WI38 (cell line): Measurements from ENCODE around the gene ZYG11B.
A peak's percentile ranks its signal among the peaks of the same experiment; 100 is the strongest.
"Not testable (repeated sequence)": the region's sequence is repeated elsewhere in the genome, so short reads cannot be mapped to it uniquely, and the experiment has no call there.

Experiments
- H3K4me3 ChIP-seq: 2 replicates; pipeline ENCODE4 v1.5.1; 2011; ENCODE audit warnings: low read depth, mild to moderate bottlenecking, control low read depth, low read length
- TF ChIP-seq, protein P1 (sequence below): IDR thresholded peaks from 2 replicates; pipeline ENCODE4 v1.5.1; 2012; ENCODE audit warnings: low read depth, mild to moderate bottlenecking, control low read depth, low read length

ZYG11B gene

DNA sequence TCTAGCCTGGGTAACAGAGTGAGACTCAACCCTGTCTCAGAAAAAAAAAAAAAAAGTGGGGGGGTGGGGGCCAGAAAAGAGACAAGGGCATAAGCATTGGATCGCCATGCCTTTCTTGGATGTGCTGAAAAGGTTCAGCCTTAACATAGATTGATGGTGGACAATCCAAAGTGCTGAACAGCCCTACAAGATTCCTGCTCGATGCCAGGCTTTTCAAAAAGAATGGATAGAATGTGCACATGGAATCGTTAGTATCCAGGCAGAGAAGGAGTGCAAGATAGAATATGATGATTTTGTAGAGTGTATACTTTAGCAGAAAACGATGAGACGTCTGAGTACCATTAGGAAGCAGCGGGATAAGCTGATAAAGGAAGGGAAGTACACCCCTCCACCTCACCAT is 17.2 kb upstream of the ZYG11B start:
- TF ChIP-seq, protein P1, sequence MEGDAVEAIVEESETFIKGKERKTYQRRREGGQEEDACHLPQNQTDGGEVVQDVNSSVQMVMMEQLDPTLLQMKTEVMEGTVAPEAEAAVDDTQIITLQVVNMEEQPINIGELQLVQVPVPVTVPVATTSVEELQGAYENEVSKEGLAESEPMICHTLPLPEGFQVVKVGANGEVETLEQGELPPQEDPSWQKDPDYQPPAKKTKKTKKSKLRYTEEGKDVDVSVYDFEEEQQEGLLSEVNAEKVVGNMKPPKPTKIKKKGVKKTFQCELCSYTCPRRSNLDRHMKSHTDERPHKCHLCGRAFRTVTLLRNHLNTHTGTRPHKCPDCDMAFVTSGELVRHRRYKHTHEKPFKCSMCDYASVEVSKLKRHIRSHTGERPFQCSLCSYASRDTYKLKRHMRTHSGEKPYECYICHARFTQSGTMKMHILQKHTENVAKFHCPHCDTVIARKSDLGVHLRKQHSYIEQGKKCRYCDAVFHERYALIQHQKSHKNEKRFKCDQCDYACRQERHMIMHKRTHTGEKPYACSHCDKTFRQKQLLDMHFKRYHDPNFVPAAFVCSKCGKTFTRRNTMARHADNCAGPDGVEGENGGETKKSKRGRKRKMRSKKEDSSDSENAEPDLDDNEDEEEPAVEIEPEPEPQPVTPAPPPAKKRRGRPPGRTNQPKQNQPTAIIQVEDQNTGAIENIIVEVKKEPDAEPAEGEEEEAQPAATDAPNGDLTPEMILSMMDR: no peak
- H3K4me3 ChIP-seq: no peak overlapping the region

DNA sequence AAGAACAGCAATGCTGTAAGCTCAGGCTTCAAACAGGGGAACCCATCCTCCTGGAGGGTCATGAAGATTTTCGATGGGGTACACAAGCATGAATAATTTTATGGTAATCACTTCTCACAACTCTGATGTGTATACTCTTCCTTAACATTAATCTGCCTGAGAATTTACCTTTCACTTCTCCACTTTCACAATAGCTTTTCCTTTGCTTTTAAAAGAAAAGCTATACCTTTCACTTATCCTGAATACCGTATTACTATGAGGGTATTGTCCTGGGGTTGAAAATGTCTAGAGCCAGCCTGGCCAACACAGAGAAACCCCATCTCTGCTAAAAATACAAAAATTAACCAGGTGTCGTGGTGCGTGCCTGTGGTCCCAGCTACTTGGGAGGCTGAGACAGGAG is 12.7 kb upstream of the ZYG11B start:
- TF ChIP-seq, protein P1: no peak
- no peak overlapping the region for H3K4me3 ChIP-seq

DNA sequence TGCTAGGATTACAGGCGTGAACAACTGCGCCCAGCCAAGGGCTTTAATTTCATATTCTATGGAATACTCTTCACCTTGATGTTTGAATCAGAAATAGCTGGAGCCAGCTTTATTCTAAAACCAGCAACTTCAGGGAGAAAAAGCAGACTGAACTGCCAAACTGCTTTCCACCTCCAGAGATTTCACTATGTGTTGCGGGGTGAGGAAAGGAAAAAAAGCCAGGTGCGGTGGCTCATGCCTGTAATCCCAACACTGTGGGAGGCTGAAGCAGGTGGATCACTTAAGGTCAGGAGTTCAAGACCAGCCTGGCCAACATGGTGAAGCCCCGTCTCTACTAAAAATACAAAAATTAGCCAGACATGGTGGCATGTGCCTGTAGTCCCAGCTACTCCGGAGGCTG is 11.0 kb upstream of the ZYG11B start:
- H3K4me3 ChIP-seq: not testable (repeated sequence)

DNA sequence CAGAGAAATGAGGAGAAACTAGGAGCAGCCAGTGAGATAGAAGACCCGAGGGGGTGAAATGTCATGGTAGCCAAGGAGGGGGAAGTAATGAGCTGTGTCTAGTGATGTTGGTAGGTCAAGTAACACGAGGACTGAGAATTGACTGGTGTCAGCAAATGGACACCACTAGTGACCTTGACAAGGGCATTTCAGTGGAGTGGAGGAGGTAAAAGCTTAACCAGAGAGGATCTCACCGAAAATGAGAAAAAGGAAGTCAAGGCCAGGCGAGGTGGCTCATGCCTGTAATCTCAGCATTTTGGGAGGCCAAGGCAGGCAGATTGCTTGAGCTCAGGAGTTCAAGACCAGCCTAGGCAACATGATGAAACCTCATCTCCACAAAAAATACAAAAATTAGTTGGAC is 3.0 kb upstream of the ZYG11B start:
- no peak overlapping the region for H3K4me3 ChIP-seq
- TF ChIP-seq, protein P1: no peak

DNA sequence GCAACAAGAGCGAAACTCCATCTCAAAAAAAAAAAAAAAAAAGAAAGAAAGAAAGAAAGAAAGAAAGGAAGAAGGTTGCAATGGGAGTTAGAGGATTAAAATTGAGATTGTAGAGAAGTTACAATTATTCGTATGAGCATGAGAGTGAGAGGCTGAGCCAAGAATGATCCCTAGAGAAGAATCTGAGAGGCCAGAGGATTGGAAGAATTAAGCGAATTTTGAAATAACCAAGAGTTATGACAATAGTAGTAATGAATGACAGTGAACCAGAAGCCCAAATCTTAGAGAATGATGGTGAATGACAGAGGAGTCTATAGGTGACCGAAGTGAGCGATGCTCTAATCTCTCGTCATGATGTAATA is 369 bp upstream of the ZYG11B start:
- H3K4me3 ChIP-seq: peak overlapping the region; percentile 34; the same call in 1 of the 2 replicates
- TF ChIP-seq, protein P1: no peak

DNA sequence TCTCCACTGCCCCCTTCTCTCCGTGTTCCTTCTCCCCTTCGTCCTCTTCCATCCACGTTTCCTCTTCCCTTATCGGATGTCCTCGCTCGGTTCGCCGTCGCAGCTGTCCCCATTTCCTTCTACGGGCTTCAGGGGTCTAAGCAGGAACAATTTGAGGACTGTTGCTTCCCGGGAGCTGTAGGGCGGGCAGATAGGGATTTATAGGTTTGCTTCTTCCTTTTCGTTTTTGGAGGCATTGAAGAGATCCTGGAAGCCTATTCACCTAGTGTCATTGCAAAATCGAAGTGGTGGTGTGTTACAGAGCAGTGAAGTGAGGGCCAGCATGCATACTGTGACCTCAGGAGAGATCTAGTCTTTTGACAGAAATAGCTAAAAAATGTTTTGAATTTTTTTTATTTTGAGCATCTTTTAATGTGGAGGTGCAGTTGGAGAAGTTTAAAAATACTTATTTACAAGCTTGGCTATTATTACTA is 897 bp downstream of the ZYG11B start:
- peak overlapping the region; percentile 94 for H3K4me3 ChIP-seq
- TF ChIP-seq, protein P1: no peak

DNA sequence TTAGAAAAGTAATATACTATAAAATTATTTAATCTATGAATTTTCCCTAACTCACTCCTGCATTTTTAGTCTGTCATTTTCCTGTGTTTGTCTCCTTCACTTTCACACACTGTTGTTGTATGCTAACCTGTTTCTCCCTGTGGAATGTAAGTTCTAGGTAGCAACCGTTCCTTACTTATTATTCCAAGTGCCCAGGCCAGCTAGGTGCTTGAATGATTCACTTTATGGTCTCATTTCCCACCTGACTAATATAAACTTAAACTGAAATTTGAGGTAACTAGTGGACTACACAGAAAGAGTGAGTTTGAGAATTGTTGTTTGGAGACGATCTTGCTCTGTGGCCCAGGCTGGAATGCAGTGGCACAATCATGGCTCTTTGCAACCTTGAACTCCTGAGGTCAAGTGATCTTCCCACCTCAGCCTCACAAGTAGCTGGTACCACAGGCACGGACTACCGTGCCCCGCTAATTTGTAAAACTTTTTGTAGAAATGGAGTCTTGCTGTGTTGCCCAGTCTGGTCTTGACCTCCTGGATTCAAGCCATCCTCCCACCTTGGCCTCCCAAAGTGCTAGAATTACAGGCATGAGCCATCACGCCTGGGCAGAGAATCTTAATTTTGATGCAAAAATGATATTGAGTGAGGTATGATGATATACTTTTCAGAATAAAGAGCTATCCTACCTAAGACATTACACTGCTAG is 1.9 kb downstream of the ZYG11B start:
- H3K4me3 ChIP-seq: peak overlapping the region; percentile 94
- TF ChIP-seq, protein P1: no peak

DNA sequence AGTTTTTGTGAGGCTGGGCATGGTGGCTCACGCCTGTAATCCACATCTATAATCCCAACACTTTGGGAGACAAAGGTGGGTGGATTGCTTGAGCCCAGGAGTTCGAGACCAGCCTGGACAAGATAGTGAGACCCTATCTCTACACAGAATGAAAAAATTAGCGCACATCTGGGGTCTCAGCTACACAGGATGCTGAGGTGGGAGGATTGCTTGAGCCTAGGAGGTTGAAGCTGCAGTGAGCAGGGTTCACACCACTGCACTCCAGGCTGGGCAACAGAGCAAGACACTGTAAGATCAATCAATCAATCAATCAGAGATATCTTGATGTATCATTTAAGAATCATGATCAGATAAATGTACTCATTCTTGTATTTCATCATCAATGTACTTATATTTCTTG is 7.1 kb downstream of the ZYG11B start:
- TF ChIP-seq, protein P1: no peak
- H3K4me3 ChIP-seq: no peak overlapping the region

DNA sequence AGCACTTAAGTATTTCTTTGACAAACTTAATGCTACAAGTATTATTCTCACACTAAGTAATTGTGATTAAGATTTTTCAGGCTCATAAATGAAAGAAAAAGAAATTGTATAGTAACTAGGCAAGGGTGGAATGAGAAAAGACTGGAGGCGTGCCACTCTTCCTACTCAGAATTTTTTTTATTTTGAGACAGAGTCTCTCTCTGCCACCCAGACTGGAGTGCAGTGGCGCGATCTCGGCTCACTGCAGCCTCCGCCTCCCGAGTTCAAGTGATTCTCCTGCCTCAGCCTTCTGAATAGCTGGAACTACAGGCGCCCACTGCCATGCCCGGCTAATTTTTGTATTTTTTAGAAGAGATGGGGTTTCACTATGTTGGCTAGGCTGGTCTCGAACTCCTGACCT is 9.1 kb downstream of the ZYG11B start:
- not testable (repeated sequence) for H3K4me3 ChIP-seq
